Prostate gland (tissue), 2 donors: ENCODE data around the gene ARHGAP35. TPM values are rescaled to one million over a fixed set of nuclear protein-coding genes. Genes with fewer than 3 reads are reported as not detected.
"Not testable (repeated sequence)": the region's sequence is repeated elsewhere in the genome, so short reads cannot be mapped to it uniquely, and the experiment has no call there.

ENCODE experiments used
- DNase-seq: peaks from one replicate; pipeline ENCODE4 v3.0.0-alpha.2; 2019; ENCODE audit warnings: low spot score
- H3K27ac ChIP-seq, 2 donors: fragments of 200-600 bp; sonication (generic); 2 replicates each; pipeline ENCODE4 v1.5.1; 2017 to 2019
- H3K27me3 ChIP-seq: fragments of 200-600 bp; sonication (generic); replicated peaks from 2 replicates; pipeline ENCODE4 v1.5.1; 2019; ENCODE audit not compliant: insufficient read depth
- H3K36me3 ChIP-seq, 2 donors: fragments of 200-600 bp; sonication (generic); 1 replicate in 1 of 2; 2 replicates in 1 of 2; pipeline versions ENCODE4 v1.5.1 to v1.8.1; 2017 to 2019
- H3K4me1 ChIP-seq: fragments of 200-600 bp; sonication (generic); replicated peaks from 2 replicates; pipeline ENCODE4 v1.5.1; 2019
- H3K4me3 ChIP-seq, 2 donors: fragments of 200-600 bp; sonication (generic); 2 replicates each; pipeline ENCODE4 v1.5.1; 2017 to 2019
- H3K9me3 ChIP-seq: fragments of 200-600 bp; sonication (generic); 2 replicates; pipeline ENCODE4 v1.5.1; 2017
- CTCF ChIP-seq, 4 experiments: fragments of 200-600 bp in 2 of 4; fragments of 450-650 bp in 2 of 4; sonication (generic) in 2 of 4; IDR thresholded peaks; 1 replicate in 3 of 4; 2 replicates in 1 of 4; pipeline ENCODE4 v1.5.1; 2016 to 2019; ENCODE audit warnings: antibody characterized with exemption in 4 of 4, mild to moderate bottlenecking in 2 of 4, moderate library complexity in 2 of 4
- POLR2A ChIP-seq: fragments of 450-650 bp; IDR thresholded peaks from one replicate; pipeline ENCODE4 v1.6.1; 2016; ENCODE audit warnings: antibody characterized with exemption, mild to moderate bottlenecking
- POLR2AphosphoS5 ChIP-seq: sonication (generic); formaldehyde crosslinking; IDR thresholded peaks from one replicate; pipeline ENCODE4 v1.6.1; 2017; ENCODE audit warnings: antibody characterized with exemption
- WGBS: methylation state at CpG from one replicate; pipeline ENCODE4 v1.1.5; 2018; 5-methylcytosine and 5-hydroxymethylcytosine counted together
- intact Hi-C: fragments of 100-400 bp; cut with DNase I; formaldehyde crosslinking; loops from one replicate; pipeline ENCODE4 v1.14.2; 2022
- total RNA-seq, 2 donors: library from RNA; depleted of rRNA; stranded (reverse); fragments of >200 nt; gene quantifications; one replicate each; pipeline ENCODE4 v1.1.0, GENCODE V29; 2016

The ARHGAP35 gene
- total RNA-seq, 2 donors from 2014 or later, result 56.3 to 75.0 TPM

- DNase-seq, result no peak
- Histone ChIP-seq H3K27me3 (no peaks in the 10 kb centered on the region), H3K4me3 (no peak overlapping the region), H3K9me3 (no peaks in the 10 kb centered on the region), H3K36me3 (no peaks in the 10 kb centered on the region), H3K27ac (no peak overlapping the region), H3K4me1 (no peaks in the 10 kb centered on the region)
- TF ChIP-seq POLR2A (no peak), CTCF (IDR thresholded peaks at IDR 0.05) (no peak), POLR2AphosphoS5 (no peak)
- intact Hi-C loops, result no loop called here
- WGBS, result 86% methylated on average over 9 of the region's 9 CpGs
These were observed 18.0 kb downstream of the ARHGAP35 start for GRCh38 chr19:46878613-46879375.

DNA sequence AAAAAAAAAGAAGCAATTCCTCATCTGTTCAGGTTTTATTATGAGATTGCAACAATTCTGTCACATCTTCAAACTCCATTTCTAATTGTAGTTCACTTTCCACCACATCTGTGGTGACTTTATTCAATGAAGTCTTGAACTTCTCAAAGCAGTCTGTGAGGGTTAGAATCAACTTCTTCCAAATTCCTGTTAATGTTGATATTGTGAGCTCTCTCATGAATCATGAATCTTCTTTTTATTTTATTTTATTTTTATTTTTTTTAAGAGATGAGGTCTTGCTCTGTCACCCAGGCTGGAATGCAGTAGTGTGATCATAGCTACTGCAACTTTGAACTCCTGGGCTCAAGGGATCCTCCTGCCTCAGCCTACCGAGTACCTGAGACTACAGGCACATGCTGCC is 19.6 kb downstream of the ARHGAP35 start:
- no peak for DNase-seq

DNA sequence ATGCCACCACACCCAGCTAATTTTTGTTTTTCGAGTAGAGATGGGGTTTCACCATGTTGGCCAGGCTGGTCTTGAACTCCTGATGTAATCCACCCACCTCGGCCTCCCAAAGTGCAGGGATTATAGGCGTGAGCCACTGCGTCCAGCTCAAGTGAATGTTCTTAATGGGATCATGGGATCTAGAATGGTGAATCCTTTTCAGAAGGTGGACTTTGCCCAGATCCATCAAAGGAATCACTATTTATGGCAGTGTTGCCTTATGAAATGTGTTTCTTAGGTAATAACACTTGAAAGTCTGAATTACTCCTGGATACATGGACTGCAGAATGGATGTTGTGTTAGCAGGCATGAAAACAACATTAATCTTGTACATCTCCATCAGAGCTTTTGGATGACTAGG is 20.3 kb downstream of the ARHGAP35 start:
- intact Hi-C loops, result no loop called here
- Histone ChIP-seq H3K27me3 (no peaks in the 10 kb centered on the region), H3K36me3 (no peaks in the 10 kb centered on the region), H3K4me3 (no peak overlapping the region), H3K9me3 (no peaks in the 10 kb centered on the region), H3K4me1 (no peaks in the 10 kb centered on the region), H3K27ac (no peak overlapping the region)
- DNase-seq, result no peak
- TF ChIP-seq CTCF (IDR thresholded peaks at IDR 0.05), result no peak
- TF ChIP-seq POLR2AphosphoS5, result no peak
- TF ChIP-seq POLR2A, result no peak
- WGBS, result 98% methylated on average over 4 of the region's 4 CpGs

More for the DNA sequence above, 19.6 kb downstream of the ARHGAP35 start:
- intact Hi-C loops, result no loop called here
- Histone ChIP-seq H3K4me1 (no peaks in the 10 kb centered on the region), H3K27ac (no peak overlapping the region), H3K27me3 (no peaks in the 10 kb centered on the region), H3K4me3 (no peak overlapping the region), H3K36me3 (no peaks in the 10 kb centered on the region), H3K9me3 (no peaks in the 10 kb centered on the region)
- no peak for TF ChIP-seq CTCF (IDR thresholded peaks at IDR 0.05)
- TF ChIP-seq POLR2AphosphoS5, result no peak
- no peak for TF ChIP-seq POLR2A
- 100% methylated on average over 1 of the region's 1 CpG for WGBS

- no peak for TF ChIP-seq POLR2AphosphoS5
- TF ChIP-seq POLR2A, result no peak
- TF ChIP-seq CTCF (IDR thresholded peaks at IDR 0.05), result no peak
- WGBS, result 83% methylated on average over 4 of the region's 4 CpGs
- Histone ChIP-seq H3K9me3 (no peaks in the 10 kb centered on the region), H3K27me3 (no peaks in the 10 kb centered on the region), H3K36me3 (no peaks in the 10 kb centered on the region), H3K4me3 (no peak overlapping the region), H3K4me1 (no peaks in the 10 kb centered on the region), H3K27ac (no peak overlapping the region)
- no peak for DNase-seq
- intact Hi-C loops, result no loop called here
These were observed 21.2 kb downstream of the ARHGAP35 start for GRCh38 chr19:46882034-46882433.

- H3K4me1 ChIP-seq, H3K9me3 ChIP-seq, H3K36me3 ChIP-seq, H3K27ac ChIP-seq, intact Hi-C loops, H3K27me3 ChIP-seq, H3K4me3 ChIP-seq, DNase-seq: not testable (repeated sequence)
- WGBS, result 62% methylated on average over 4 of the region's 4 CpGs
These were observed 22.0 kb downstream of the ARHGAP35 start for GRCh38 chr19:46882751-46883150.
